B cell (primary cell): ENCODE results near the gene FAM53B. TPM values are rescaled to one million over a fixed set of nuclear protein-coding genes. Genes with fewer than 3 reads are reported as not detected.
A peak's percentile ranks its signal among the peaks of the same experiment; 100 is the strongest.

ENCODE experiments used
- ATAC-seq: fragments of 200-7000 bp; cut with Tn5 transposase; one replicate; pipeline ENCODE4 v1.10.0; 2021; ENCODE audit warnings: low read depth, mild to moderate bottlenecking, moderate number of reproducible peaks, moderate library complexity
- CTCF ChIA-PET: fragments of 350-600 bp; sonication (Branson Sonifier 250); formaldehyde crosslinking; loops from one replicate; lab custom pipeline; 2021; ENCODE audit warnings: antibody characterized with exemption, inconsistent platforms; lab: Charles Lee
- POLR2A ChIA-PET: fragments of 350-600 bp; sonication (Branson Sonifier 250); formaldehyde crosslinking; loops from one replicate; lab custom pipeline; 2021; ENCODE audit warnings: antibody characterized with exemption; lab: Charles Lee
- DNase-seq: peaks from one replicate; pipeline ENCODE4 v3.0.0; 2013
- H2AFZ ChIP-seq: 2 replicates; pipeline ENCODE4 v1.6.1; 2012; ENCODE audit warnings: mild to moderate bottlenecking, low read depth, low read length; ENCODE audit not compliant: insufficient read depth, poor library complexity, severe bottlenecking
- H3K27ac ChIP-seq, 2 donors: 1 replicate in 1 of 2; 2 replicates in 1 of 2; pipeline ENCODE4 v1.5.1; 2012 to 2013; ENCODE audit warnings: low read length in 2 of 2, mild to moderate bottlenecking in 2 of 2, moderate library complexity in 1 of 2
- H3K27me3 ChIP-seq, 4 experiments: fragments of 200-600 bp in 1 of 4; sonication (generic) in 1 of 4; replicated peaks in 1 of 4; 1 replicate in 2 of 4; 2 replicates in 2 of 4; pipeline versions ENCODE4 v1.6.1 to v1.7.0; 2013 to 2016; ENCODE audit warnings: low read length in 3 of 4, mild to moderate bottlenecking in 2 of 4, mixed read lengths in 1 of 4, moderate library complexity in 1 of 4; ENCODE audit not compliant: insufficient read depth in 4 of 4, control insufficient read depth in 3 of 4; ENCODE audit errors: control extremely low read depth in 1 of 4
- H3K36me3 ChIP-seq, 2 experiments: replicated peaks in 1 of 2; 1 replicate in 1 of 2; 2 replicates in 1 of 2; pipeline versions ENCODE4 v1.6.1 to v1.7.1; 2013; ENCODE audit warnings: low read length in 1 of 2; ENCODE audit not compliant: insufficient read depth in 2 of 2, control insufficient read depth in 1 of 2; ENCODE audit errors: control extremely low read depth in 1 of 2, extremely low read depth in 1 of 2
- H3K4me1 ChIP-seq, 2 donors: fragments of 200-600 bp in 1 of 2; sonication (generic) in 1 of 2; 1 replicate in 1 of 2; 2 replicates in 1 of 2; pipeline versions ENCODE4 v1.5.1 to v1.6.1; 2013 to 2017; ENCODE audit warnings: low read length in 2 of 2; ENCODE audit not compliant: control insufficient read depth in 2 of 2, insufficient read depth in 2 of 2
- H3K4me2 ChIP-seq: replicated peaks from 2 replicates; pipeline ENCODE3; 2012; ENCODE audit warnings: mild to moderate bottlenecking, low read depth, low read length; ENCODE audit not compliant: poor library complexity, severe bottlenecking
- H3K4me3 ChIP-seq, 5 experiments: fragments of 200-600 bp in 1 of 5; sonication (generic) in 1 of 5; 1 replicate in 3 of 5; 2 replicates in 2 of 5; pipeline versions ENCODE4 v1.5.1 to v1.7.0; 2011 to 2016; ENCODE audit warnings: low read length in 4 of 5, mild to moderate bottlenecking in 4 of 5, low read depth in 2 of 5, control low read depth in 1 of 5, moderate library complexity in 1 of 5; ENCODE audit not compliant: insufficient read depth in 1 of 5; ENCODE audit errors: control extremely low read depth in 1 of 5, extremely low read depth in 1 of 5
- H3K79me2 ChIP-seq: fragments of 200-600 bp; sonication (generic); one replicate; pipeline ENCODE4 v1.6.0; 2016; ENCODE audit warnings: low read length; ENCODE audit not compliant: control insufficient read depth, insufficient read depth
- H3K9ac ChIP-seq: fragments of 200-600 bp; sonication (generic); 2 replicates; pipeline ENCODE4 v1.6.1; 2017; ENCODE audit warnings: mild to moderate bottlenecking, low read length, moderate library complexity
- H3K9me3 ChIP-seq, 3 donors: one replicate each; pipeline versions ENCODE4 v1.6.1 to v1.7.1; 2013; ENCODE audit warnings: low read length in 2 of 3; ENCODE audit not compliant: control insufficient read depth in 2 of 3, insufficient read depth in 1 of 3; ENCODE audit errors: control extremely low read depth in 1 of 3
- H4K20me1 ChIP-seq: 2 replicates; pipeline ENCODE4 v1.6.0; 2012; ENCODE audit warnings: mild to moderate bottlenecking, low read length; ENCODE audit not compliant: insufficient read depth, control insufficient read depth, poor library complexity, severe bottlenecking
- H3K27ac Mint-ChIP-seq: one replicate; pipeline ENCODE4 v1.8.0; 2021; ENCODE audit warnings: mixed read lengths
- H3K27me3 Mint-ChIP-seq: one replicate; pipeline ENCODE4 v1.8.0; 2021; ENCODE audit warnings: mixed read lengths
- H3K4me1 Mint-ChIP-seq: one replicate; pipeline ENCODE4 v1.8.0; 2021; ENCODE audit warnings: mixed read lengths
- H3K4me3 Mint-ChIP-seq: one replicate; pipeline ENCODE4 v1.8.0; 2021; ENCODE audit warnings: mixed read lengths
- H3K9me3 Mint-ChIP-seq: one replicate; pipeline ENCODE4 v1.8.0; 2022; ENCODE audit warnings: mixed read lengths; ENCODE audit not compliant: insufficient read depth
- CTCF ChIP-seq: fragments of 200-600 bp; IDR thresholded peaks from one replicate; pipeline ENCODE4 v1.8.0; 2022; ENCODE audit warnings: antibody characterized with exemption, mild to moderate bottlenecking
- EZH2 ChIP-seq: IDR thresholded peaks from 2 replicates; pipeline ENCODE4 v1.6.1; 2012; ENCODE audit warnings: borderline replicate concordance, low read depth, mild to moderate bottlenecking, moderate library complexity, low read length; ENCODE audit not compliant: insufficient read depth, poor library complexity, severe bottlenecking
- WGBS: methylation state at CpG from one replicate; pipeline ENCODE4 v1.1.5; 2013; ENCODE audit warnings: missing lambda C conversion rate; ENCODE audit not compliant: insufficient coverage; 5-methylcytosine and 5-hydroxymethylcytosine counted together
- intact Hi-C: fragments of 100-400 bp; cut with micrococcal nuclease; formaldehyde crosslinking; loops from one replicate; pipeline ENCODE4 v1.10.0; 2022
- polyA plus RNA-seq: library from polyadenylated mRNA; depleted of rRNA; stranded (reverse); fragments of >200 nt; gene quantifications from 2 replicates; pipeline ENCODE4 v1.2.3, GENCODE V29; 2012
- total RNA-seq, 2 donors: library from RNA; stranded (reverse); fragments of 120-200 nt in 1 of 2; gene quantifications; 1 replicate in 1 of 2; 2 replicates in 1 of 2; pipeline versions ENCODE4 v1.2.3 to v1.2.4, GENCODE V29; 2013 to 2022

Gene FAM53B
- total and polyA plus RNA-seq, 2 donors (not counting 1 experiment from before 2014, with no cell fraction given), result 51.2 to 186 TPM

GRCh38 chr10:124646483-124647352 is 97.5 kb downstream of the FAM53B start:
- ChIA-PET POLR2A (interaction anchor here (0.8 to 2.9 kb wide), 3 partner anchors 25 to 34 kb away, joined by 3 to 8 read pairs (median 3); no protein-coding TSS in a partner anchor), CTCF (interaction anchor here (0.9 to 8.5 kb wide), 17 partner anchors 9 to 115 kb away, joined by 3 to 59 read pairs (median 7); no protein-coding TSS in a partner anchor)
- H3K9ac ChIP-seq, result peak overlapping the region; percentile 39
- DNase-seq (no peak), ATAC-seq (no peak)
- H3K4me3 Mint-ChIP-seq, result peak overlapping the region; percentile 85
- peaks cover 0 to 66% of the 10 kb centered on the region in 2 experiments for H3K36me3 ChIP-seq
- TF ChIP-seq CTCF, result no peak
- no peak for TF ChIP-seq EZH2
- WGBS, result 98% methylated on average over 15 of the region's 19 CpGs
- H3K4me1 ChIP-seq, result peaks cover 99 to 100% of the 10 kb centered on the region in 2 donors
- peak overlapping the region; percentile 97 for H3K27ac Mint-ChIP-seq
- no peaks in the 10 kb centered on the region for H3K27me3 Mint-ChIP-seq
- H3K4me1 Mint-ChIP-seq, result peaks cover 99% of the 10 kb centered on the region
- H3K4me2 ChIP-seq, result peak overlapping the region; percentile 73
- no peaks in the 10 kb centered on the region for H3K9me3 Mint-ChIP-seq
- peaks cover 43% of the 10 kb centered on the region for H4K20me1 ChIP-seq
- peak overlapping the region; percentile 71 to 92 for H3K27ac ChIP-seq
- intact Hi-C loops, result loop anchor here (5.0 kb wide), 1 partner anchor 51 kb away; no protein-coding TSS in a partner anchor
- H2AFZ ChIP-seq, result peak overlapping the region; percentile 1
- H3K79me2 ChIP-seq, result peaks cover 100% of the 10 kb centered on the region
- H3K4me3 ChIP-seq, result peak overlapping the region in 1 of 5 experiments; percentile 45
- H3K9me3 ChIP-seq, result peaks cover 0 to 4% (median 0%) of the 10 kb centered on the region in 3 donors
- no peaks in the 10 kb centered on the region for H3K27me3 ChIP-seq
